ENCODE data around the gene JPH3.
"Not testable (repeated sequence)": the region's sequence is repeated elsewhere in the genome, so short reads cannot be mapped to it uniquely, and the experiment has no call there.

JPH3 gene

DNA sequence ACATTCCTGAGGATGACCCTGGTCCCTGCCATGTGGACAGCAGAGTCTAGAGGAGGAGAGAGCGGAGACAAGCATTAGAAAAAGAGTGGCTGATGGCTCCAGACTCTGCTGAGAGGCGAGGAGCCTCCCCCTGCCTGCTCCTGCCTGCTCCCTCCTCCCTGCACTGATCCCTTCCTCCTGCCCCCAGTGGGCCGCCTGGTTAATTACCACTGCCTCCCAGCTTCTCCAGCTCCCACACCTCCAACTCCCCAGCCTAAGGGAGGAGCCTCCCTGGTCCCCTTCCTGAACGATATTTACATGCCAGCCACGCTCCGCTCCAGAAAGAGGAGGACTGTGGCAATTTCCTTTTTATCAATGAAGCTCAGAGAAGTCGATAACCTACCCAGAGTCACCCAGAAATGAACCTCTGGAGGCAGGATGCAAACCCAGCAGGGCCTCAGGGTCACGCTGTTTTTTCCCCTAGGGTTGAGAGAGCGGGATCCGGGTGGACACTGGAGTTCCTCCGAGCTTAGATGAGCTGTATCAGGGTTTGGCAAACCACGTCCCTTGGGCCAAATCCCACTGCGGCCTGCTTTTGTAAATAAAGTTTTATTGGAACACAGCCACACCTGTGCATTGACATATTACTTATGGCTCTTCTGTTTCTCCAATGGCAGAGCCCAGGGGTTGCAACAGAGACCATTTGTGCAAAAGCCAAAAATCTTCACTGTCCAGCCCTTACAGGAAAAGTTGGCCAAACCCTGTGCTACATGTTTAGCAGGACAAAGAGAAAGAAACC lies 27.1 kb upstream of the JPH3 start:
- no peak for DNase-seq (ENCODE audit: low read depth)
- TF ChIP-seq, protein P1, sequence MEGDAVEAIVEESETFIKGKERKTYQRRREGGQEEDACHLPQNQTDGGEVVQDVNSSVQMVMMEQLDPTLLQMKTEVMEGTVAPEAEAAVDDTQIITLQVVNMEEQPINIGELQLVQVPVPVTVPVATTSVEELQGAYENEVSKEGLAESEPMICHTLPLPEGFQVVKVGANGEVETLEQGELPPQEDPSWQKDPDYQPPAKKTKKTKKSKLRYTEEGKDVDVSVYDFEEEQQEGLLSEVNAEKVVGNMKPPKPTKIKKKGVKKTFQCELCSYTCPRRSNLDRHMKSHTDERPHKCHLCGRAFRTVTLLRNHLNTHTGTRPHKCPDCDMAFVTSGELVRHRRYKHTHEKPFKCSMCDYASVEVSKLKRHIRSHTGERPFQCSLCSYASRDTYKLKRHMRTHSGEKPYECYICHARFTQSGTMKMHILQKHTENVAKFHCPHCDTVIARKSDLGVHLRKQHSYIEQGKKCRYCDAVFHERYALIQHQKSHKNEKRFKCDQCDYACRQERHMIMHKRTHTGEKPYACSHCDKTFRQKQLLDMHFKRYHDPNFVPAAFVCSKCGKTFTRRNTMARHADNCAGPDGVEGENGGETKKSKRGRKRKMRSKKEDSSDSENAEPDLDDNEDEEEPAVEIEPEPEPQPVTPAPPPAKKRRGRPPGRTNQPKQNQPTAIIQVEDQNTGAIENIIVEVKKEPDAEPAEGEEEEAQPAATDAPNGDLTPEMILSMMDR (conservative IDR thresholded peaks at IDR 0.05; ENCODE audit: low read depth, low read length), result peak; percentile 27
- no peak overlapping the region for H3K4me3 ChIP-seq (ENCODE audit: low read length)

DNA sequence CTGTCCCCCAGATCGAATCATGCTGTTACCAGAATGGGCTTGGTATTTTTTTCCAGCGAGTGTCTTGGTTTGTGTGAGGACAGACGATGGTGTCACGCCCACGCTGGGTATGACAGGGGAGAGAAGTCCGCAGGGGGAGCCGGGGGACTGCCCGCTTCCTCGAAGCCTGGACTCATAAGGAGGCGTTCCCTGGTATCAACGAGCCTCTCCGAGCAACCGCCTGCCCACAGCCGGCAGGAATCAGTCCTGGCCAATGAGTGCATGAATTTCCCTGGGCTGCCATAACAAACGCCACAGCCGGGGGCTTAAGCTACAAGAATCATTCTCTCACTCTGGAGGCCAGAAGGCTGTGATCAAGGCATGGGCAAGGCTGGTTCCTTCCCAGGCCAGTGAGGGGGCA lies 26.1 kb upstream of the JPH3 start:
- TF ChIP-seq, protein P1 (conservative IDR thresholded peaks at IDR 0.05; ENCODE audit: low read depth, low read length), result no peak
- no peak for DNase-seq (ENCODE audit: low read depth)
- no peak overlapping the region for H3K4me3 ChIP-seq (ENCODE audit: low read length)

DNA sequence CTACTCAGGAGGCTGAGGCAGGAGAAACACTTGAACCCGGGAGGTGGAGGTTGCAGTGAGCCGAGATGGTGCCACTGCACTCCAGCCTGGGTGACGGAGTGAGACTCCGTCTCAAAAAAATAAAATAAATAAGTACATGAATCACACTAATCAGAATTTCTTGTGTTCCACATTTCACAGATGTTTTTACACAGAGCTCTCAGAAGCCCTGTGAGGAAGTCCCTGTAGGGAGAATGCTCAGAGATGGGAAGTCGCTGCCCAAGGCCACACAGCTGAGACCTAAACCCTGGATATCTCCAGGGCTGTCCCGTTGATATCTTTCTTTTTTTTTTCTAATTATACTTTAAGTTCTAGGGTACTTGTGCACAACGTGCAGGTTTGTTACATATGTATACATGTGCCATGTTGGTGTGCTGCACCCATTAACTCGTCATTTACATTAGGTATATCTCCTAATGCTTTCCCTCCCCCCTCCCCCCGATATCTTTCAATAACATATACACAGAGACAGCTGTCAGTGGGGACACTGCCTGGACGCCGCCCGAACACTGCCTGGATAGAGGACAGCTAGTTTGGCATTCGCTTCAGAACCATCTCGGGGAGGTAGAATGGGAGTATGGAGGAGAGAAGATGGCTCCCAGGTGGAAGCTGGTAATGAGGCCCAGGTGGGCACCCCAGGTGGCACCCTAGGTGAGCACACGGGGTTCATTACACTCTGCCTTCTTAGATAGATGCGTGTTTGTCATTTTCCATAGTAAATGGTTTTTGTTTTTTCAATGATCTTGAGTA lies 24.0 kb upstream of the JPH3 start:
- not testable (repeated sequence) for DNase-seq (ENCODE audit: low read depth); H3K4me3 ChIP-seq (ENCODE audit: low read length)

DNA sequence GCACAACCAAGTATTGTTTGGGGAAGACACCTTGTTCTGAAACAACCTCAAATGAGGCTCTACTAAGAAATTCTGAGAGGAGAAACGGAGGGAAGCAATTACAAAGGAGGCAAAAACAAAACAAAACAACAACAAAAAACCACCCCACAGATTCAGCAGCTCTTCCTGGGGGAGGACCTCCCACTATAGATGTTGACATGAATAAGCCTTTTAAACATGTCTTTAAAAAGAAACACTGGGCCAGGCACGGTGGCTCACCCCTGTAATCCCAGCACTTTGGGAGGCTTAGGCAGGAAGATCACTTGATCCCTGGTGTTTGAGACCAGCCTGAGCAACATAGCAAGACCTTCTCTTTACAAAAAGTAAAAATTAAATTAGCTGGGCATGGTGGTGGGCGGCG lies 22.6 kb upstream of the JPH3 start:
- H3K4me3 ChIP-seq (ENCODE audit: low read length), result no peak overlapping the region
- TF ChIP-seq, protein P1 (conservative IDR thresholded peaks at IDR 0.05; ENCODE audit: low read depth, low read length), result no peak
- no peak for DNase-seq (ENCODE audit: low read depth)

DNA sequence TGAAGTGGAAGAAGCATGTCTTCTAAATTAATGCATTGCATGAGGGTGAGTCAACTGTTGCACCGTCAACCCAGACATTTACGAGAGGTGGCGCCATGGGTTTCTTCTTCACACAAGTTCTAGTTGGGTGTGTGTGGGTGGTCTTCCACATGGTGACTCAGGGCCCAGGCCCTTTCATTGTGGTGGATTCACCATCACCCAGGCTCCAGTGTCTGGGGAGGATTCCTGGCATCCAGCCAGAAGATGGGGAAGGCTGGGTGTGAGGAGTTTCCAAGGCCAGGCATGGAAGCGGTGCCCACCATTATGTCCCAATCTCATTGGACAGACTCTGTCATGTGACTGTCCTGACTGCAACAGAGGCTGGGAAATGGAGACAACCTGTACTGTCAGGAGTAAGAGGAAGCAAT lies 21.4 kb upstream of the JPH3 start:
- no peak overlapping the region for H3K4me3 ChIP-seq (ENCODE audit: low read length)
- no peak for DNase-seq (ENCODE audit: low read depth)
- TF ChIP-seq, protein P1 (conservative IDR thresholded peaks at IDR 0.05; ENCODE audit: low read depth, low read length), result no peak

DNA sequence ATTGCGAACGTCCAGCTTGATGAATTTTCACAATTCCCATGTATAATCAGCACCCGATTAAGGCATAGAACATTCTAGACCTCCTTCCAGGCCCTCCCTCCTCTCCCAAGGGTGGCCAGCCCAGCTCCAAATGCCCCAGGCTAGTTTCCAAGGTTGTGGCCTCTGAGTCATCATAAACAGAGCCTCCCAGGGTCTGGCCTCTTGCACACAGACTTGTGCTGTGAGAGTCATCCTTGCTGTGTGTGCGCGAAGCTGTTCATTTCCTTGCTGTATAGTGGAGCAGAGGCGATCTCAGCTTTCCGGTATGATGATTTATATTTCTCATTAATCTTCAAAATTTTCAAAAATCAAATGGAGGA lies 20.5 kb upstream of the JPH3 start:
- TF ChIP-seq, protein P1 (conservative IDR thresholded peaks at IDR 0.05; ENCODE audit: low read depth, low read length), result no peak
- DNase-seq (ENCODE audit: low read depth), result peak; percentile 80
- no peak overlapping the region for H3K4me3 ChIP-seq (ENCODE audit: low read length)

DNA sequence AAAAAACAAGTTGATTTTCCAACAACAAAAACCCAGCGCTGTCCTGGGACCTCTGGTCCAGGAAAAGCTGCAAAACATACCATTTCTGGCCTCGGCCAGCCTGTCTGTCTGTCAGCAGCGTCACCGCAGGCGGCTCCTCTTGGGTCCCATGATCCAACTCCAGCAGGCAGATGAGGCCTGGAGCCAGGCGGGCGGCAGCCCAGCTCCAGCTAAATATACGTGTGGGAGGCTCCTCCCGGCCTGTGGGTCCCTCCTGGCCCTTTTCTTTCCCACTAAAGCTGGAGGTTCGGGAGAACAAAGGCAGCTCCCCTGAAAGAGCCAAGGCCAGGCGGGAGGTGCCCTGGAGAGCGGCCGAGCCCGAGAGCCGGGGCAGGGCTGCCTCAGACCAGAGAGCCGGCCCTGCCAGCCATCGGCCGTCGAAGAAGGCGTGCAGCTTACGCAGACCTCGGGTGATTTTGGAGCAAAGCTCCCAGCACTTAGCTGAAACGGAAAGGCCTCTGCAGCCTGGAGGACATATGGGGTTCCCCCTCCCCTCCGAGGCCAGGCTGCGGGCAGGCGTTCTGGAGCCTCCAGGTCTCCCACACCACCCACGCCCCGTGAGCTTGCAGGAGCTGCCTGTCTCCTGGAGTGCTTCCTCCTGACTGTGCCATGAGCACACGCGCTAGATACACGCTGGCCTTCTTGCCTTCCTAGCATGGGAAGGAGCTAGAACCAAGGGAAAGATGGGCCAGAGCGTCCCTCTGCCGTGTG lies 19.9 kb upstream of the JPH3 start:
- TF ChIP-seq, protein P1 (conservative IDR thresholded peaks at IDR 0.05; ENCODE audit: low read depth, low read length), result no peak
- H3K4me3 ChIP-seq (ENCODE audit: low read length), result no peak overlapping the region
- no peak for DNase-seq (ENCODE audit: low read depth)
